GM12801 (cell line): ENCODE data around the gene TRIOBP.

ENCODE experiments used
- TF ChIP-seq, protein P1 (sequence below): IDR thresholded peaks from one replicate; pipeline ENCODE4 v1.5.1; 2011; ENCODE audit warnings: control low read depth; ENCODE audit not compliant: insufficient read length; ENCODE audit errors: extremely low read depth

TRIOBP gene

DNA sequence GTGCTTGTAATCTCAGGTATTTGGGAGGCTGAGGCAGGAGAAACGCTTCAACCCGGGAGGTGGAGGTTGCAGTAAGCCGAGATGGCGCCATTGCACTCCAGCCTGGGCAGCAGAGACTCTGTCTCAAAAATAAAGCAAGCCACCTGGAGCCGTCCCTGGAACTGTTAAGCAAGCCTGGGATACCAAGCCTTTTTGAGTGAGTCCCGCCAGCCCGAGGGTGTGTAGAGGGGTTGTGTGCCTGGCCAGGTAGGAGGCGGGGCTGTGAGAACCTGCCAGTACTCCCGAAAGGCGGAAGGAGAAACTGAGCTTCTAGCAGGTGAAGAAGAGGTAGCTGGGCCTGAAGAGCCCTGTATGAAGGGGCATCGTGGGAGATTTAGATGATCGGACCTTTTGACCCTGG, 52.4 kb downstream of the TRIOBP start:
- TF ChIP-seq, protein P1, sequence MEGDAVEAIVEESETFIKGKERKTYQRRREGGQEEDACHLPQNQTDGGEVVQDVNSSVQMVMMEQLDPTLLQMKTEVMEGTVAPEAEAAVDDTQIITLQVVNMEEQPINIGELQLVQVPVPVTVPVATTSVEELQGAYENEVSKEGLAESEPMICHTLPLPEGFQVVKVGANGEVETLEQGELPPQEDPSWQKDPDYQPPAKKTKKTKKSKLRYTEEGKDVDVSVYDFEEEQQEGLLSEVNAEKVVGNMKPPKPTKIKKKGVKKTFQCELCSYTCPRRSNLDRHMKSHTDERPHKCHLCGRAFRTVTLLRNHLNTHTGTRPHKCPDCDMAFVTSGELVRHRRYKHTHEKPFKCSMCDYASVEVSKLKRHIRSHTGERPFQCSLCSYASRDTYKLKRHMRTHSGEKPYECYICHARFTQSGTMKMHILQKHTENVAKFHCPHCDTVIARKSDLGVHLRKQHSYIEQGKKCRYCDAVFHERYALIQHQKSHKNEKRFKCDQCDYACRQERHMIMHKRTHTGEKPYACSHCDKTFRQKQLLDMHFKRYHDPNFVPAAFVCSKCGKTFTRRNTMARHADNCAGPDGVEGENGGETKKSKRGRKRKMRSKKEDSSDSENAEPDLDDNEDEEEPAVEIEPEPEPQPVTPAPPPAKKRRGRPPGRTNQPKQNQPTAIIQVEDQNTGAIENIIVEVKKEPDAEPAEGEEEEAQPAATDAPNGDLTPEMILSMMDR: no peak

- TF ChIP-seq, protein P1: no peak
Observed at GRCh38 chr22:37749831-37750595, 53.2 kb downstream of the TRIOBP start.

- TF ChIP-seq, protein P1: no peak
Observed at GRCh38 chr22:37750596-37751162, 53.8 kb downstream of the TRIOBP start.

- TF ChIP-seq, protein P1: no peak
Observed at GRCh38 chr22:37751449-37752188, 54.8 kb downstream of the TRIOBP start.

- TF ChIP-seq, protein P1: no peak
Observed at GRCh38 chr22:37752189-37753087, 55.6 kb downstream of the TRIOBP start.

- TF ChIP-seq, protein P1: no peak
Observed at GRCh38 chr22:37753746-37754145, 56.9 kb downstream of the TRIOBP start.
